RWPE1 (cell line): Measurements from ENCODE around the gene SLC26A6.

Experiments used
- CTCF ChIA-PET: fragments of 350-600 bp; sonication (Branson Sonifier 250); formaldehyde crosslinking; extraction: SDS; loops from one replicate; lab custom pipeline; 2021; lab: Yijun Ruan, JAX
- POLR2A ChIA-PET: fragments of 400-600 bp; formaldehyde crosslinking; extraction: SDS; loops from one replicate; lab custom pipeline; 2020; ENCODE audit warnings: antibody characterized with exemption; ENCODE audit not compliant: low non-redundant PET; lab: Yijun Ruan, JAX
- DNase-seq: peaks from one replicate; pipeline ENCODE4 v3.0.0; 2012; ENCODE audit warnings: low spot score
- H3K27ac ChIP-seq: fragments of 450-650 bp; 2 replicates; pipeline ENCODE4 v1.5.1; 2017
- CTCF ChIP-seq: fragments of 450-650 bp; conservative IDR thresholded peaks from 2 replicates; pipeline ENCODE4 v1.5.1; 2017; ENCODE audit warnings: low read depth, mild to moderate bottlenecking

Gene SLC26A6

GRCh38 chr3:48635222-48636021 is at the start of gene SLC26A6:
Gene SLC26A6 (minus strand): TSS chr3:48635461. CDS start chr3:48635393, 68 bp downstream.
- peak; percentile 72 for TF ChIP-seq CTCF
- ChIA-PET CTCF (interaction anchor here (0.5 to 2.5 kb wide), 3 partner anchors 11 to 809 kb away, joined by 3 to 12 read pairs (median 4); no protein-coding TSS in a partner anchor), POLR2A (no interaction called here)
- peak within 1 kb of the TSS; percentile 89 for H3K27ac ChIP-seq
- peak; percentile 99 for DNase-seq

GRCh38 chr3:48684480-48685143 is 49.4 kb upstream of the SLC26A6 start:
- peak overlapping the region; percentile 85 for H3K27ac ChIP-seq
- CTCF ChIA-PET, result interaction anchor here (0.7 to 1.2 kb wide), 3 partner anchors 14 to 220 kb away, joined by 4 to 5 read pairs (median 4); no protein-coding TSS in a partner anchor
- no peak for DNase-seq
- no peak for TF ChIP-seq CTCF
- POLR2A ChIA-PET, result no interaction called here

DNA sequence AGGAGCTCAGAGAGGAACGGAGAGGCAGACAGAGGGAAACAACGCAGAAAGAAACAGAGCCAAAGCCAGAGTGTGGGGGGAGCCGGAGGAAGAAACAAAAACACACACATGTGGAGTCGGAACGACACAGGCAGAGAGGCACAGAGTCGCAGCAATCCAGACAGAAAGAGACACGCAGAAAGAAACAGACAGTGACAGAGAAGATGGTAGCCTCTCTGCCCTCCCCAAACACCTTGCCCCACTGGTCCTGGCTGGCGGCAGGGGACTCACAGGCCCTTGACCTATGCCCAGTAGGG is 48.7 kb upstream of the SLC26A6 start:
- CTCF ChIA-PET, result interaction anchor here (1.2 kb wide), 1 partner anchor 14 kb away, joined by 5 read pairs; no protein-coding TSS in a partner anchor
- POLR2A ChIA-PET, result no interaction called here
- H3K27ac ChIP-seq, result peak overlapping the region; percentile 85
- no peak for DNase-seq
- no peak for TF ChIP-seq CTCF

DNA sequence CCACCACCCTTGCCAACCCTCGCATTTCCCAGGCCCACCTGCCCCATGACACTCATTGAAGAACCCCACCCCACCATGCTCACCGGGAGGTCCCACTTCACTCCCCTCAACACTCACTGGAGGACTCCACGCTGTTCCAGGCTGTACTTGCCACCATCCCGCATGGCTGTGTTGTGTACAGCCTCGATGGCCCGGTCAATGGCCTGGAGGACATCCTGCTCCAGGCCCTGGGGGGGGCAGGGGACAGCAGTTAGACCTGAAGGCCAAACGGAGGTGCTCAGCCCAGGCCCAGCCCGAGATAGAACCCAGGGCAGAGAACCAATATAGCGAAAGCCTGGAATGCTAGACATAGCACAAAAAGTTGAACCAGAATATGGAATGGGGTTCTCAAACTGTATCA is 47.5 kb upstream of the SLC26A6 start:
- no peak for TF ChIP-seq CTCF
- H3K27ac ChIP-seq, result peak overlapping the region; percentile 85
- POLR2A ChIA-PET, result no interaction called here
- CTCF ChIA-PET, result interaction anchor here (0.6 kb wide), 1 partner anchor 184 kb away, joined by 4 read pairs; no protein-coding TSS in a partner anchor
- no peak for DNase-seq

GRCh38 chr3:48681974-48682610 is 46.8 kb upstream of the SLC26A6 start:
- CTCF ChIA-PET, result no interaction called here
- POLR2A ChIA-PET, result no interaction called here
- H3K27ac ChIP-seq, result peak overlapping the region; percentile 85; the same call in 1 of the 2 replicates
- TF ChIP-seq CTCF, result no peak
- no peak for DNase-seq

- POLR2A ChIA-PET, result no interaction called here
- CTCF ChIA-PET, result no interaction called here
- TF ChIP-seq CTCF, result no peak
- peak overlapping the region; percentile 10 for H3K27ac ChIP-seq
- DNase-seq, result no peak
Measured at GRCh38 chr3:48681541-48681880, 46.2 kb upstream of the SLC26A6 start.
